HG02798 (cell line): ENCODE measurements around the gene GYS2.
"Not testable (repeated sequence)": the region's sequence is repeated elsewhere in the genome, so short reads cannot be mapped to it uniquely, and the experiment has no call there.

Experiments
- ATAC-seq: cut with Tn5 transposase; IDR thresholded peaks from one replicate; pipeline ENCODE4 v1.9.1; 2021; ENCODE audit warnings: mild to moderate bottlenecking; ENCODE audit not compliant: unreplicated experiment, poor library complexity

Gene GYS2

GRCh38 chr12:21604245-21605101, at the start of gene GYS2:
Gene GYS2, minus strand, starts transcription at chr12:21604847. Its CDS starts 255 bp downstream, at chr12:21604592.
- ATAC-seq = no peak

DNA sequence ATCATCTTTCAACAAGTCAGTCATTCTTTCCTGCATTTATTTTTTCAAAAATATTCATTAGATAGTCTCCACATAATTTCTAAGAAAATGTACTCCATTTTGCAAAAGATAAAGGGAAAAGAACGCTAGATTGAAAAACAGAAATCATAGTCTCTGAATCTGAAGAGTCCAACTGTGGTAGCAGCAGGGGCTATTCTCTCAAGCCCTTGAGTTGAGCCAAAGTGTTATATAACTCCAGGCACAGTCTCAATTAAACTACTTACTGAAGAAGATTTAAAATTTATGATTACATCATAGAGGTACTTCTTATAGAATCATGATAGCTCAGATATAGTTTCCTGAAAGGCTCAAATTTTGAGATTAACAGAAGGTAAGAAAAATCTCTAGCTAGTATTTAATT, 47.2 kb upstream of the GYS2 start:
- ATAC-seq = no peak

- ATAC-seq = no peak
Measured at GRCh38 chr12:21650997-21651396, 46.4 kb upstream of the GYS2 start.

DNA sequence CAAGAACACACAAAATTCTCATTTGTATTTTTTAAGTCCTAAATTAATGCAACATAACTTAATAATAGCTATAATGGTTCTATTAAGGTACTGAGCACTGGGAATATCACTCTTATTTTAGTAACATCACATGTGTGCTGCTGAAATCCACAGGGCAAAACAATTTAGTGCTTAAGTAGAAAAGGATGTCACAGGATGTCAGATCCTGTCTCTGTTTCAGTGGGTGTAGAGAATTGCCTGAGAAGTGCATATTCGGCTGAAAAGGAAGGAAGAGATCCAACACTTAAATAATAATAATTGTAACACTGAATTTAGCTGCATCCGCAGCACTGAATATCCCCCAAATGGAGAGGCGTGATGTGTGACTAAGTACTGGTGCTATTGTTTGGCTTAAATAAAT, 44.4 kb upstream of the GYS2 start:
- no peak for ATAC-seq

DNA sequence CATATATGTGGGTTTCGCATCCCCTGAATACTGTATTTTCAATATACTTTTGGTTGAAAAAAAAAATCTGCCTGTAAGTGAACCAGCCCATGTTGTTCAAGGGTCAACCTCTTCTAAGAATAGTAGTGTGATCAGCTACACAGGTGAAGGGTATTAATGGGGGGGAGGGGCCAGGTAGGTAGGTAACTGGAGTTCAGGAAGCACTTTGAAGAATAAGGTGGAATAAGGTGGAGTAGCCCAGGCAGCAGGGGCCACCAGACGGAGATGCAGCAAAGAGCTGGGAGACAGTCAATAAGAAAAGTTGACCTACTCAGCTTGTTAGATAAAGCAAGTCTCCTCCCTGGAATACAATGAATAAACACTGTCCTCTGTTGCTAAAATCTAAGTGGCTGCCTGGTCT, 43.7 kb upstream of the GYS2 start:
- ATAC-seq = no peak

DNA sequence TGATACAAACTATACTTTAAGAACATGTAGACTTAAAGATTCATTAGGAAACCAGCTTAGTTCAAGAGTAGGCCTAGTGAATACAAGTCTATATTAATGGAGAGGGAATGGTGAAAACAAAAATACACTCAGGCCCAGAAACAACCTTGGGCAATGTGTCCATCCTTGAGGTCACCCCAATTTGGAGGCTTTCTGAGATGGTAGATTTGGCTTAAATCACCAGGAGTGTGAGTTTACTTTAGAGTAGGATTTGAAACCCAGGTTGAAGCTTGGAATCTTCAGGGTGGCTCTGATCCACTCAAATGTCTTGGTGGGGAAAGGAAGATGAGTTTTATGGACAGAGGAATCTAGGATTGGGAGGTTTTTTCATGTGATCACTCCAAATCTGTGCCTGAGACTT, 42.5 kb upstream of the GYS2 start:
- no peak for ATAC-seq

DNA sequence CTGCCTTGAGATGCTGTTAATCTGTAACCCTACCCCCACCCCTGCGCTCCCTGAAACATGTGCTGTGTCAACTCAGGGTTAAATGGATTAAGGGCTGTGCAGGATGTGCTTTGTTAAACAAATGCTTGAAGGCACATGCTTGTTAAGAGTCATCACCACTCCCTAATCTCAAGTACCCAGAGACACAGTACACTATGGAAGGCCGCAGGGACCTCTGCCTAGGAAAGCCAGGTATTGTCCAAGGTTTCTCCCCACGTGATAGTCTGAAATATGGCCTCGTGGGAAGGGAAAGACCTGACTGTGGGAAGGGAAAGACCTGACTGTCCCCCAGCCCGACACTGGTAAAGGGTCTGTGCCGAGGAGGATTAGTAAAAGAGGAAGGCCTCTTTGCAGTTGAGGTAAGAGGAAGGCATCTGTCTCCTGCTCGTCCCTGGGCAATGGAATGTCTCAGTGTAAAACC, 40.4 kb upstream of the GYS2 start:
- not testable (repeated sequence) for ATAC-seq

DNA sequence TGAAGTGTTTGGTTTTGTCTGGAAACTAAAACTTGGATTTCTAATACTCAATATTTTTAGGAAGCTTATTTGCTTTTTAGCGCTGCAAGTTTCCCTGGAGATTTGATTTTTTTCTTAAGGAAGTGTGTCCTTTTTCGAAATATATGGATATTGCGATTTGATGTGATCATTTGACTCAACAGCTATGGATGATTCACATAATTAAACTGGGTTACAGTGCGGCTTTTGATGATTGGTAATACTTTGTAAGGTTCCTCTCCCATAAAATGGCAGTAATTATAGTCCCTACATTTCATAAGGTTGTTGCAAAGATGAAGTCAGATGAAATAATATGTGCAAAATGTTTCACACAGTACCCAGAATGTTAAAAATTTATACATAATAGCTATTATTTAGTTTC, 39.9 kb upstream of the GYS2 start:
- no peak for ATAC-seq

DNA sequence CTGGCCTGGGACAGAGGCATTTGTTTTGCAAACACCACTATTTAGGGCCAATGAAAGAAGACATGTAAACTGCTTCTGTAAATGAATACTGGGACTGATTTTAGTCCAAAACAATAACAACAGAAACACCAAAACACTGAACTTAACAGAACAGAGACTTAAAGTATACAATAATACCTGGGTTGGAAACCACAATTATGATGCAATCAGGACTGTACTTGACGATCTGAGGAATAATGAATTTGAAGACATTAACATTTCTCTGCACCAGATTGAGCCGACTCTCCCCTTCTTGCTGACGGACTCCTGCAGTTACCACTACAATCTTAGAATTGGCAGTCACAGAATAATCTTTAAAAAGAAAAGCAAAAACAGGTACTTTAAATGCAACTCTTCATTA, 39.1 kb upstream of the GYS2 start:
- ATAC-seq = no peak

- ATAC-seq = peak; percentile 80
Measured at GRCh38 chr12:21642707-21643389, 38.2 kb upstream of the GYS2 start.

DNA sequence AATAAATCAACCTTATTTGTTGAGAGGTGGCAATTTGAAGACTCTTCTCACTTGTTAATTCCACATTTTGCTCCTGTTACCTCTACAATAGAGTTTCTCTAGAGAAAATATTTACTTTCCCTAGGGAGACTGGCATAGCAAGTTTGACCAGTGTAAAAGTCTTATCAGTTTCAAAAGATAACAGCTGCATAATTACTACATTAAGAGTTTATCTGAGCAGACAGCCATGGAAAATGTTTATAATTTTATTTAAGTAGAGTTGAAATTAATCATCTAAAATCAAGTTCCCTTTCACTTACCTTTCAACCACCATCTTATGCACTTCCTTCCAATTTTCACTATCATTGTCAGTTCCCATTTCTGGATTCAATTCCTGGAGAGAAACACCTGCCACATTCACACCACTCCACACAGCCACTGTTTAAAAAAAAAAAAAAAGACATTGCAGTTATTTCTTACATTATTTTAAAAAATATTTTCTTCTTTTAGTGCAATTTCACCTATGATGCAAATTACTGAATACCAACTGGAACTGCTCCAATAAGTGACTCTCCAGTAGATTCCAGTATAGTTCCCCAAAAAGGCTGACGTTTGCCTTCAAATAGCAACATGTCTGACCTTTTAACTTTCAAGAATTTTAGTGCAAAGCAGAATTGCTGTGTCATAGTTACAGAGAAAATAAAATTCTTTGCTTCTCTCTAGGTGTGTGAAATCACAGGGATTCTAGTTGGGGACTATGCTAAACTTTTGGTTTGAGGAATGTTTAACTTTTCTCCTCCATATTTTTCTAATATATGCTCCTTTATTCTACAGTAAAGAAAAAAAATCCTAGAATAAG, 33.6 kb upstream of the GYS2 start:
- ATAC-seq = no peak

GRCh38 chr12:21634245-21634644, 29.6 kb upstream of the GYS2 start:
- no peak for ATAC-seq

- no peak for ATAC-seq
Measured at GRCh38 chr12:21631367-21631766, 26.7 kb upstream of the GYS2 start.

DNA sequence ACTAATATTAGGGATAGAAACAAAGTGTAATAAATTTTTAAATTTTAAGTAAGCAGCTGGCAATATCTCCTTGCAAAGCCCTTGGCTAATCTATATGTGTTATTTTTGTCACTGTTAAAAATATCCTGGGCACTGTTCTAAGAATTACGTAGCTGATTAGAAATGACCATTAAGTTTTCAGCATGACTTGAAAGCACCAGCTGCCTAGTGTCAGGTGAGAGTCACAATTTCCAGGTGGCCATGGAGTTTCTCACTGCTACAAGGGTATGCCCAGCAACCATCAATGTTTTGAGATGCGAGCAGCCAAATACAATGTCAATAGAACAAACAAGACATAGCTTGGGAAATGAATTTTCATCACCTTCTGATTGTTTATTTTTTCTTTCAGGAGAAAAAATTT, 23.3 kb upstream of the GYS2 start:
- no peak for ATAC-seq

- no peak for ATAC-seq
Measured at GRCh38 chr12:21618566-21618965, 13.9 kb upstream of the GYS2 start.

DNA sequence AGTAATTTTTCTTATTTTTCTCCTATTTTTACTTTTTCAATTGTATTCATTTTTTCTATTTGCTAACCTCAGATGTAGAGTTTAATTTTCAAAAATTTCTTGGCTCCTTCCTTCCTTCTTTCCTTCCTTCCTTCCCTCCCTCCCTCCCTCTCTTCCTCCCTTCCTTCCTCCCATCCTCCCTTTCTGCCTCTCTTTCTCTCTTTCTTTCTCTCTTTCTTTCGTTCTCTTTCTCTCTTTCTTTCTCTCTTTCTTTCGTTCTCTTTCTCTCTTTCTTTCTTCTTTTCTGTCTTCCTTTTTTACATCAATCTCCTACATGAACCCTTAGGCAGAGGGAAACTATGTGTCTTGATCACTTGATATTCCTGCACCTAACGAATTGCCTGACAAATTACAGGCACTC, 12.4 kb upstream of the GYS2 start:
- no peak for ATAC-seq

GRCh38 chr12:21615431-21615830, 10.8 kb upstream of the GYS2 start:
- no peak for ATAC-seq

GRCh38 chr12:21614506-21614905, 9.9 kb upstream of the GYS2 start:
- ATAC-seq = no peak

- no peak for ATAC-seq
Measured at GRCh38 chr12:21613931-21614330, 9.3 kb upstream of the GYS2 start.

DNA sequence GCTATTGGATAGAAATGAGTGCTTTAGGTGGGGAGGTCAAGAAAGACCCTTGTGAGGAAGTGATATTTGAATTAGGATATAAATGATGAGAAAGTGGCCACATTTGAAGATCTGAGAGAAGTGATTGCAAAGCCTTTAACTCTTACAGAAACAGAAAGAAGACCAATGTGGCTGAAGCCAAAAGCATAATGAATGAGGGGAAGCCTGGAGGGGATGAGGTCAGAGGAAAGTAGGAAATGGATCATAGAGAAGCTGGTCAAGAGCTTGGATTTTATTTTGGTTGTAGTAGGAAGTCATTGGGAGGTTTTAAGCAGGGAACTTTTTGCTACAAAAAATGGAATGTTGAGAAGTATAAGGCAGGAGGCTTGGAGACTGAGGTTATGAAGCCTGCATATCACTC, 3.5 kb upstream of the GYS2 start:
- ATAC-seq = no peak

DNA sequence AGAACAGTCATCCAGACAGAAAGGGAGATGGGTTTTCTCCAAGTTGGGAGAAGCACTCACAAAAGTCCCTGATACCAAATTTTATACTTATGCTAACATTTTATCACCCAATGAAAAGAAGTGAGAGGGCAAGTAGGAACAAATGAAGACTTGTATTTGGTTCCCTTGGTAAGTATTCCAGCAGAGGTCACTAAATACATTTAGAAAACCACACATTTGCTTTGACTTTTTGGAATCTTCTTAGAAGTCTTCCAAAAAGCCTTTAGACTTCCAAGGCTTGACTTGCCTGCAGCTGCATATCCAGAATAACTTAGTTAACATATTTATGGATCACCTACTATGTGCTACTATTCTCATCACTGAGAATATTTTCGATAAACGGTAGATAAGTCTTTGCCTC, 3.1 kb upstream of the GYS2 start:
- ATAC-seq = no peak
